NCI-H2196 treated with DMSO at 0.1 percent for 48 hours (cell line): ENCODE results near the gene MAP3K20.
"Not testable (repeated sequence)": the region's sequence is repeated elsewhere in the genome, so short reads cannot be mapped to it uniquely, and the experiment has no call there.

Source experiments
- DNase-seq: peaks from one replicate; lab custom pipeline; 2025; ENCODE audit not compliant: unreplicated experiment; lab: John Stamatoyannopoulos, UW

MAP3K20 gene

DNA sequence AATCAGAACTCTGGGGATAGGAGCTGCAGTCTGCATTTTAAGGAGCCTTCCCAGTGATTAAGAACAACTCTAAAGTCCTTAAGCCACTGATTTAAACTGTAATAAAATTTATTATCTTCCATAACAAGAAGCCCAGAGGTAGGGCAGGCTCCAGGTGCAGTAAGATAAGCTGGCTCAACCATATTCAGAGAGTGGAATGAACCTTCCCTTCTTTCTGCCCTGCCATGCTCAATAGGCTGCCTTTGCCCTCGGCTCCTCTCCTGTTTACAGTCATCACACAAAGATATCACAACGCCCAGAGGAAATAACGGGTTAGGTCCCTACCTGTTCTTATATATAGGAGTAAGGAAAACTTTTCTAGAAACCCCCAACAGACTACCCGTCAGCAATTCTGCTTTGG lies 188.5 kb downstream of the MAP3K20 start:
- DNase-seq: no peak

DNA sequence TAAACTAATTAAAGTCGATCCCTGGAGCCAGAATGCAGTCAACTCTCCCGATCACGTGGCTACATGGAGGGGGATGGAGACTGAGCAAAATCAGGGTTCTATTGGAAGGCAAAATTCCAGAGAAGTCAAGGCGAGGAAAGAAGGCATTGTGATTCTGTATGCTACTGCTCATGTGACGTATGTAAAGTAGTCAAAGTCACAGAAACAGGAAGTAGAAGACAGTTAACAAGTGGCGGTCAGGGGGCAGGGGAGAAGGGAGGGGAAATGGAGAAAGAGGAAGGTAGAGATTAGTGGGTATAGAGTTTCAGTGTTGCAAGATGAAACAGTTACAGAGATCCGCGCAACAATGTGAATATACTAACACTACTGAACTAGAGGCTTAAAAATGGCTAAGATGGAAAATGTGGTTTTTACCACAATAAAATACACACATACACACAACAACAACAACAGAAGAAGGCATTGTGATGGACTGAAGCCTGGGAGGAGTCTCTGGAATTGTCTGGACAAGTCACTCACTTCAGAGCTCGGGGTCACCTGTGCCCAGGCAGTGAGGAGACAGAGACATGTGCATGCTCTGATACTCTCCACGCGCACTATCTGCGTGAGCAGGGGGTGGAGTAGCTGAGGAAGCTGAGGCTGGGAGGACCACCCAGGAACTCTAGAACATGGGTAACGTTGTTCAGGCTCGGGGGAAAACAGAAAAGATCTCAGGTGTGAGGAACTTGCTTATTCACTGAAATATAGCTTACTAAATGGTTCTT lies 189.1 kb downstream of the MAP3K20 start:
- no peak for DNase-seq

DNA sequence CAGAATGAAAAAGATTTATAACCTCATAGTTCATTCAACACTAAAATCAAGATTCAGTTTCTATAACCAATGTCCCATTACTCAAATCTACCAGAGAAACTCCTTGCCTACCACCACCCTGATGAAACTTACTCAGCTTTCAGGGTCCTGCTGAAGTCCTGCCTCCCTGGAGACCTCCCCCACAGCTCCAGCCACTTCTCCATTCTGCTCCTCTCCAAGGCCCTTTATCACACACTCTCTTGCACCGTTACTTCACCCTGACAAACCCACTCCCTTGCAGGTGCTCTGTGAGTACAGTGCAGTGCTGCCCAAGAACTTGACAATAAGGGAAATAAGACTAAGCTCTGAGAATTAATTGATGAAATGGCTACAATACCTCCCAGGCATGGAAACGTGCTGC lies 195.5 kb downstream of the MAP3K20 start:
- DNase-seq: no peak

DNA sequence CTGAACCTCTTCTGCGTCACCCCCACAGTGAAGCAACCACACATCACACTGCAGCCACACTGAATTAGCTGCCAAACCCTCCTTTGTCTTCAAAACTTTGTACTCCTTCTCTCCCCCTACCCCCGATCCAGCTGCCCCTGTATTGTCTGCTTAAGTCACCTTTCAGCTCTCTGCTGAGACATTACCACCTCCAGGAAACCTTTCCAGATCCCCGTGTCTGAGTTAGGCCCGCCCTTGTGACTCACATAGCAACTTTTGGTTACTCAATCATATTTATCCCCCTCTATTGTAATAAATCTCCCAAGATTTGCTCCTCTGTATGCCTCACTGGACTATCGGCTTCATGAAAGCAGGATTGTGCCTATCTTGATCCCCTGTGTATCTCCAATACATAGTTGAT lies 196.2 kb downstream of the MAP3K20 start:
- DNase-seq: no peak

DNA sequence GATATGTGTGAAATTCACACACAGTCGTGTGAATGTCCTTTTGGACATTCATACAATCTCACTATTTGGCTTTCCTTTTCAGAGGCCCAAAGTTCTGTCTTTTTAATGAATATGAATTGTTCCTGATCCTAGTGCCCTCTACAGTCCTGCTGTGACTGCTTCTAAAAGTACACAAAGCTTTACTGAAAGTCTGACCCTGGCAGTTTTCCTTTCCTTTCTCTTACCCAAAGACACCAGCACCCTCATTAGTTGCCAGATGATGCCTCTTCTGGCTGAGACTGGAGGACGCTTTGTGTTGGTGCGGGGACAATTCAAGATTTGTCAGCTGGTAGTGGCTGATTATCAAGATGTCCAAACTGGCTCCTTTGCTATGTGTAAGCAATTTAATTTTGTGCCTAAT lies 197.2 kb downstream of the MAP3K20 start:
- no peak for DNase-seq

DNA sequence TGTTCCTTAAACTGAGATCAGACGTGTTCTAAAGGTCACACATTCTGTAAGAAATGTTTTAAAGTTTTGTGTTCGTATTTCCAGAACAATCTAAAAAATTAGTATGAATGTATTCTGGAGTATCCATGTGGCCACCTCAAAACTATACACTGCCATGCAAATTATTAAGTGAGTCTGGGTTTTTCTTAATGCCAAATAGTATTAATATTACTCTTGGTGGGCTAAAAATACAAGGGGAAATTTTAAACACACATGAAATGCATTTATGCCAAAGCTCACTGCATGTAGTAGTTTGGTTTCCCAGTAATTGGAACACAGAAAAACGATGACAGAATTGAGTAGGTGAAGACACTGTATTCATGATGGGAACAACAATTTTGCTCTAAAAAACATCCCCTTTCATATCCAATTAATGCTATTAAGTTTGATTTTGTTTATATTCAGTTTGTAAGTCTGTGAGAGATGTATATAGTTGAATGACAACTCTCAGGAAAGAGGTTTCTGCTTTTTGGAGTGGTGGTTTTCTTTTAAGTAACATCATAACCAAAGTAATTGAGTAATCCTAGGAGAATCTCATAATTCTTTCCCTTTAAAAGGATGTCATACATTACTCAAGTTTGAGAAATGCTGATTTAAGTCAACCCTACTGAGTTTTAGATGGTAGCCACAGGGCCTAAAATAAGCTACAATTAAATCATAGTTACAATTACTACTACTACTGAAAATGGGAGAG lies 203.3 kb downstream of the MAP3K20 start:
- no peak for DNase-seq

DNA sequence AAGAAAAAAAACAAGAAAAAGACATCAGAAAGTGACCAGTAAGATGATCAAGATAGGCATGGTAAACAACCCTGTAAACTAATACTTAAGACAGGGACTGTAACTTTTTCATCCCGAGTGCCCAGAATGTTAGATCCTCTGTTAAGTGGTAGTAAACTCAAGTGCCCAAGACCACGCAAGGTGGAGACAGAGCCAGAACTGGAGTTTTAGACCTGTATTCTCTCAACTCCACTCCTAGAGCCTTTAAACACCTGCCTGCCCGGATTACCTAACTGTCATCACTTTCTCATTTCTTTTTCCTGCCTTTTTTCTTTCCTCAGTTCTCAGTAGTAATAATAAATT lies 203.9 kb downstream of the MAP3K20 start:
- no peak for DNase-seq

DNA sequence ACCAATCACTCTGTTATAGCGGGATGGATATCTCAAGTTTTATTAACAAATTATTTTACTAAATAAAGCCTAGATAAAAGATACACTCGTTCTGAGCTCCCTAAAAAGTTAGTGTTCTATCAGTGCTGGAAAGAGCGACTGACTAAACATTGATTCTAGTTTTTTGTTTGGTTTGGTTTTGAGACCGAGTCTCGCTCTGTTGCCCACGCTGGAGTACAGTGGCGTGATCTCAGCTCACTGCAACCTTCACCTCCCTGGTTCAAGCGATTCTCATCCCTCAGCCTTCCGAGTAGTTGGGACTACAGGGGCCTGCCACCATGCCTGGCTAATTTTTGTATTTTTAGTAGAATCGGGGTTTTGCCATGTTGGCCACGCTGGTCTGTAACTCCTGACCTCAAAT lies 205.2 kb downstream of the MAP3K20 start:
- no peak for DNase-seq

DNA sequence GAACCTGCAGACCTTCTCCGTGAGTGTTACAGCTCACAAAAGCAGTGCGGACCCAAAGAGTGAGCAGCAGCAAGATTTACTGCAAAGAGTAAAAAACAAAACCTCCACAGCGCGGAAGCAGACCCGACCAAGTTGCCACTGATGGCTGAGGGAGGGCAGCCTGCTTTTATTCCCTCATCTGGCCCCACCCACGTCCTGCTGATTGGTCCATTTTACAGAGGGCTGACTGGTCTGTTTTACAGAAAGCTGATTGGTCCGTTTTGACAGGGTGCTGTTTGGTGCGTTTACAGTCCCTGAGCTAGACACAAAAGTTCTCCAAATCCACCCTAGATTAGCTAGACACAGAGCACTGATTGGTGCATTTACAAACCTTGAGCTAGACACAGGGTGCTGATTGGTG lies 206.3 kb downstream of the MAP3K20 start:
- not testable (repeated sequence) for DNase-seq

DNA sequence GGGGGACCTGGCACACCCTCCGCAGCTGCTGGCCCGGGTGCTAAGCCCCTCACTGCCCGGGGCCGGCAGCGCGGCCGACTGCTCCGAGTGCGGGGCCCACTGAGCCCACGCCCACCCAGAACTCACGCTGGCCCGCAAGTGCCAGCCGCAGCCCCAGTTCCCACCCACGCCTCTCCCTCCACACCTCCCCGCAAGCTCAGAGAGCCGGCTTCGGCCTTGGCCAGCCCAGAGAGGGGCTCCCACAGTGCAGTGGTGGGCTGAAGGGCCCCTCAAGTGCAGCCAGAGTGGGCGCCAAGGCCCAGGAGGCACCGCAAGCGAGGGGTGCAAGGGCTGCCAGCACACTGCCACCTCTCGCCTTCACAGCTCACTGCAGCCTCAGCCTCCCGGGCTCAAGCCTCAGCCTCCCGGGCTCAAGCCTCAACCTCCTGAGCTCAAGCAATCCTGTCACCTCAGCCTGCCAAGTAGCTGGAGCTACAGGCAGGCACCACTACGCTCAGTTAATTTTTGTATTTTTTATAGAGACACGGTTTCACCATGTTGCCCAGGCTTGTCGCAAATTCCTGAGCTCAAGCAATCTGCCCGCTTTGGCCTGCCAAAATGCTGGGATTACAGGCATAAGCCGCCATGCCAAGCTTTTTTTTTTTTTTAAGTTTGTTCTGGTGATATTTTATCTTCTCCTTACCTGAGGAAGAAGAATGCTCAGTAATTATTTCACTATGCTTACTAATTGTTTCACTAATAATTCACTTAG lies 207.3 kb downstream of the MAP3K20 start:
- no peak for DNase-seq

DNA sequence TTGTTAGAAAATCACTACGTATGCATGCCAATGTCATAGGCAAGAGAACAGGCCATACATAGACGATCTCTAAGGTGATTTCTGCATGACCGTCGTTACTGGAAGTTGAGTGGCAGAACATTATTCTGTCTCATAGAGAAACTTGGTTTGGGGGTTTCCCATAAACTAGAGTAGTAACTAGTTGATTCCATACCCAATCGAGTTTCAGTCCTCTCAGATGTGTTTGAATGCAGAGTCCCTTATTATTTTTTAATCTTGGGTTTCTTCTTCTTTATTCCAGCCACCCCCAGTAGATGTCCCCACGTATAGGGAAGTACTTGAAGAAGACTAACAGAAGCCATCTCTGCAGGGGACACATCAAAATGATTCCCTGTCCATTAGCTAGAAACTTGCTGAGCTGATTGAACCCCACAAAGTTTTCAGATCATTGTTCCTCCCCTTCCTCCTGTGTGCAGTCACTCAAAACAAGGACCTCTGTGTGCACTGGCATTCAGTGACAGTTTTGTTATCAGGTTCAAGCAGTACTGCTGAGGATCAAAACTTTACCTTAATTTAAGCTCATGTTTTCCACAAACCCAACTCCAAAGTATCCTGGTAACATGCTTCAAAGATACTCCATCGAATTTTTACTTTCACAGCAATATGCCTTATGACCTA lies 210.6 kb downstream of the MAP3K20 start:
- no peak for DNase-seq

DNA sequence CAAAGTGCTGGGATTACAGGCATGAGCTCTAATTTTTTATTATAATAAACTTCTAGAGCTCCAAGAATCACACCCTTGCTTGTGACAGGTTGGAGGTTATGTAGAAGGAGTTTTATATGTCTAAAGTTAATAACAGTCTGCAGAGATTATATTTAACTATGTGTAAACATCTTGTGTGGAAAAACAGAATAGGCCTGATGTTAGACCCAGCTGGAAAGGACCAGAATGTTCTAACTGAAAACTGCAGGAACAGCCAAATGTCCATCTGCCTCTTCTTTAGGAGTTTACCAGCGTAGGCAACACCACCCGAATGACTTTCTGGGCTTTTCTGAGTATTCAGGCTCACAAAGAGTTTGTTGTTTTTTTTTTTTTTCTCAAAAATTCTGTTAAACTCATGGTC lies 211.9 kb downstream of the MAP3K20 start:
- no peak for DNase-seq

DNA sequence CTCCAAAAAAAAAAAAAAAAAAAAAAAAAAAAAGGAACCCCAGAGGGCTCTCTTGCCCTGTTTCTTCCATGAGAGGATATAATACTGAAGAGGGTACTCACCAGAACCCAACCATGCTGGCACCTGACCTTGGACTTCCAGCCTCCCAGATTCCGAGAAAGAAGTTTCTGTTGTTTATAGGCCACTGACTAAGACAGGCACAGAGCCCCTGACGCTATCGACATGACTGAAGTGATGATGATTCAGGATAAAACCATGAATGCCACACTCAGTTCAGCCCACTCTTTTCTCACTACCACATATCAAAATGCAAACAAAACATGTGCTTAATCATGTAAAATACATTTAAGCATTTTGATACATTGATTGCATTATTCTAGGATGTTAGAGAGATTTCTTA lies 212.9 kb downstream of the MAP3K20 start:
- DNase-seq: no peak

DNA sequence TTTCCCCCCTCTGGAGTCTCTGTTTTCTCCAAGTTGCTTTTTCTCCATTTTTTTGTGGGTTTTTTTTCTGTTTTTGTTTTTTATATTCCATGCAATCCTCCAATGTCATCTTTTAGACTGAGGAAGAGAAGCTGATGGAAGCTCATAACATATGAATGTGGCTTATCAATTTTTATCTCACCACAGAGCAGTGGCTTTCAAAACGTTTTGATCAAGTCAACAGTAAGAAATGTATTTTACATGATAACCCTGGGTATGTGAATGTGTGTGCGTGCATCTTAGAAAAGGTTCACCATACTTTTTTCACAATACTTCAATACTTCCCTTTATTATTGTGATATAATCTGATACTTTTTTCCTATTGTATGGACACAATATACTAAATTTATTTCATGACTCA lies 214.4 kb downstream of the MAP3K20 start:
- DNase-seq: no peak

DNA sequence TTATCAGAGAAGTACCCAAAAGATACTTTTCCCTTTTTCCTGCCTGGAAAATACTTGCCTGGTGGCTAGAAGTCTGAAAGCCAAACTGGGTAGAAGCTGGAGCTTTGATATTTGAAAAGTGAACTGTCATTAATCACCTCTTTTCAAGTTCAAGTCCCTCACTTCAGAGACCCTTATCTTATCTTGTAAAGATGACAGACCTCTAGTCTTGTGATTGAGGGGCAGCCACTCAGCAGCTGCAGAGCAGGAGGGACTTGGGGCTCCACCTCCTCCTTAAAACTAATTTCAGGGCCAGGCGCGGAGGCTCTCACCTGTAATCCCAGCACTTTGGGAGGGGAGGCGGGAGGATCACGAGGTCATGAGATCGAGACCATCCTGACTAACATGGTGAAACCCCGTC lies 214.9 kb downstream of the MAP3K20 start:
- DNase-seq: no peak

DNA sequence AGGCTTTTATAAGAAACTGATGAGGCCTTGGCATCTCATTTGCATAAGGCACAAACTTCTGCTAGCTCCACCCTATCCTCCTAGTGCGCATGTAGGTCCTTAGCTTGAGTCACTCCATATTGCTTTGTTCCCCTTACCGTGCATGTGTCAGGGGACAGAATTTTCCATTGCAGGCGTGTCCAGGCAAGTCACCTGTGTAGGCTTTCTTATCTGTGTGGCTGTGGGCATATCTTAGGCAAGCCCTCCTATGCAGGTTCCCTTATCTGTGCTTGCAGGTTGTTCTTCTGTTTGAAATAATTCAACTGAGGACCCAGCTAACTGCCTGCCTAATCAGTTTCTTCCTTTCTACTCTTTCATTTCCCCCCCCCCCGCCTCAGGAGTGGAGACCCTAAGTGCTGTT lies 215.8 kb downstream of the MAP3K20 start:
- no peak for DNase-seq

DNA sequence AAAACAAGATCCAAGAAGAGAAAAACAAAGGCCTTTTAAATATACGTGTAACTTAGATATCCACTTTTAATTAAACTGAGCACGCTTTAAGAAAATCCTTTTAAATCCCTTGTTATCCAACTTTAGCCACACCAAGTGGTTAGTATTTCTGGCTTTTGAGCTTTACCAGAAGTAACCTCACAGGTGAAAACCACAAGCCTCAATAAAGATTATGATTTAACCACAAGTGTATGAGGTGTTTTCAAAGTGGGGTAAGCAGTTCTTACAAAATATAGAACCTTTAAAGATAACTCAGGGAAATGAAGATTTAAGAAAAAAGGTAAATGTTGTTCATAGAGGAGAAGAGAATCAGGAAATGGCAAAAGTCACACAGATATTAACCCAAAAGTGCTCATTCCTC lies 220.6 kb downstream of the MAP3K20 start:
- DNase-seq: no peak

DNA sequence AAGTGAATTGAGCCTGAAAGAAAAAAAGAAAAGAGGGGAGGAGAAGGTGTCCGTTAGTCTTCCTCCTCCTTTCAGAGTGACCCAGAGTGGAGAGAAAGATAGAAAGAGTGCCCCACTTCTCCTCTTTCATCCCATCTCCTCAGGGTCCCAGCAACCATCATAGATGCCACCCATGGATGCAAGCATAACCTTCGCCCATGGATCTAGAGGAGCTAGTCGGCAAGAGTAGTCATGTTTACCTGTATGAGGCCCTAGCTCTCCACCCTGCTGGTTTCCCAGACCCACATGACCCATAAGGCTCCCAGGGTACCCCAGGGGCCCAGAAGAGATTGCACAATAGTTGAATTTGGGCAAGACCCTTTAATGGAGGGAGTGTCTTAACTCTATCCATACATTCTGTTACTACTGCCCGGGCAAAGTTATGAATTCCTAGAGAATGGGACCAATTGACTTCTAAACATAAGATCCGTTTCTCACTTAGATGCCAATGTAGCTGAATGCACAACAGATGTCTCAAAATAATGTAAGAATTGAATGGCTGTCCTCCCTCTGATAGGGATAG lies 223.0 kb downstream of the MAP3K20 start:
- DNase-seq: no peak

DNA sequence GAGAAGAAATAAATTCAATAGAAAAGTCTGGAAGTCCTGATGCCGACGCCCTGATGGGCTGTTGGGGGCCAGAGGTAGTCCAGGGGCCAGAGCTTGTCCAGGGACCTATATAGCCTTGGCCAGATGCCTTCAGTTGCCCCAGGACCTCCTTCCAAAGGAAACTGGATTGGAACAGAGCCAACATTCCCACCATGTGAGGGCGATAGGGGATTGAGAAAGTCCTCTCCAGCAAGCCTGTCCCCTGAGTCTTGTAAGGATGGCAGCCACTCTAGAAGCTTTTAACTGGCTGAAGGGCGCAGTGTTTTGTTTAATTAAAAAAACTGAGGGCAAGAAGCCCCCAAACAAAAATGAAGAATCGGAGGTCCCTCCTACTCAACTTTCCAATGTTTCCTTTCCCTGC lies 224.1 kb downstream of the MAP3K20 start:
- DNase-seq: no peak

DNA sequence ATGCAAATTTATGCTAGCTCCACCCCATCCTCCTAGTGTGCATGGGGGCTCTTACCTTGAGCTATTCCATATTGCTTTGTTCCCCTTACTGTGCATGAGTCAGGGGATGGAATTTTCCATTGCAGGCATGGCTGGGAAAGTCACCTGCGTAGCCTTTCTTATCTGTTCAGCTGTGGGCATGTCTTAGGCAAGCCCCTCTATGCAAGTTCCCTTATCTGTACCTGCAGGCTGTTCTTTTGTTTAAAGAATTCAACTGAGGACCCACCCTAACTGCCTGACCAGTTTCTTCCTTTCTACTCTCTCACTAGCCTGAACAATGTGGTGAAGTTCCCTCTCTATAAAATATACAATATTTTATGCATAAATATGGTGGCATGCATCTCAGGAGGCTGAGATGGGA lies 224.8 kb downstream of the MAP3K20 start:
- no peak for DNase-seq

DNA sequence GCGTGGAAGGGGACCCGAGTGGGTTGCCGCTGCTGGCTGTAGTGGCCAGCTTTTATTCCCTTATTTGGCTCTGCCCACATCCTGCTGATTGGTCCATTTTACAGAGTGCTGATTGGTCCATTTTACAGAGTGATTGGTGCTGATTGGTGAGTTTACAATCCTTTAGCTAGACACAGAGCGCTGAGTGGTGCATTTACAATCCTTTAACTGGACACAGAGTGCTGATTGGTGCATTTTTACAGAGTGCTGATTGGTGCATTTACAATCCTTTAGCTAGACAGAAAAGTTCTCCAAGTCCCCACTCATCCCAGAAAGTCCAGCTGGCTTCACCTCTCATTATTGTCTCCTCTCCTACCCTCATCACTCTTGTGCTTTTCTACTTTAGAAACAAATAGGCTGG lies 225.9 kb downstream of the MAP3K20 start:
- DNase-seq: not testable (repeated sequence)
